ENCODE results near the gene FEZ2. TPM values are rescaled to one million over a fixed set of nuclear protein-coding genes. Genes with fewer than 3 reads are reported as not detected.

Gene FEZ2
- total and polyA plus RNA-seq, 2 experiments from 2014 or later: 28.0 to 32.9 TPM

DNA sequence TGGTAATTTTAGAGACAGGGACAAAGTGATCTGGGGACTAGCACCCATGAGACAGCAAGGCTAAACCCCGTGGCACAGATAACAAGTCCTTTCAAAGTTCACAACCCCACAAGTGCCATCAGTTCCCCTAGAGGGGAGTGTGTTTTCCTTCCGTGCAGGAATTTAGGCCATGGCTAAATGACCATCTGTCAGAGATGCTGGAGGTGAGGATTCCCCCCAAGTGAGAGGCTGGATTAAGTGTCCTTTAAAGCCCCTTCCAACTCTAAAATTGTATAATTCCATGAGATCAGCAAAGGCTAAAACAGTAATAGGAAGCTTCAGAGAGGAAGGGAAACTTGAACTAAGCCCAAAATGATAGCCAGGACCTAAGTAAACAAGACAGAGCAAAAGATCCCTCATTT lies 8.7 kb downstream of the FEZ2 start:
- Histone ChIP-seq H2AFZ (no peak overlapping the region), H3K4me3 (no peak overlapping the region), H4K20me1 (replicated peaks; ENCODE audit: insufficient read depth) (peaks cover 18% of the 10 kb centered on the region), H3K4me1 (ENCODE audit: insufficient read depth) (no peaks in the 10 kb centered on the region), H3K36me3 (ENCODE audit: insufficient read depth) (peaks cover 6% of the 10 kb centered on the region; the same call in 1 of the 2 replicates), H3K4me2 (no peak overlapping the region), H3F3A (replicated peaks; ENCODE audit: low read depth) (no peaks in the 10 kb centered on the region), H3K79me2 (replicated peaks; ENCODE audit: insufficient read depth) (peaks cover 45% of the 10 kb centered on the region), H3K9me2 (ENCODE audit: insufficient read depth) (no peaks in the 10 kb centered on the region), H3K27me3 (ENCODE audit: insufficient read depth) (no peaks in the 10 kb centered on the region), H3K27ac (ENCODE audit: low read depth) (no peak overlapping the region)
- H3K4me1 Mint-ChIP-seq: no peaks in the 10 kb centered on the region
- no peak overlapping the region for H3K27ac Mint-ChIP-seq
- no peaks in the 10 kb centered on the region for H3K9me3 Mint-ChIP-seq
- no peak for ATAC-seq
- TF ChIP-seq EZH2 (IDR thresholded peaks at IDR 0.05; ENCODE audit: low read depth, unreplicated experiment) (no peak), EZH2phosphoT487 (IDR thresholded peaks at IDR 0.05; ENCODE audit: unreplicated experiment) (no peak), STAT1 (IDR thresholded peaks at IDR 0.05; ENCODE audit: unreplicated experiment) (no peak), JUNB (IDR thresholded peaks at IDR 0.05; ENCODE audit: unreplicated experiment) (no peak), ZNF114 (CRISPR knock-in tag; IDR thresholded peaks at IDR 0.05) (no peak), CREB1 (CRISPR knock-in tag; IDR thresholded peaks at IDR 0.05; ENCODE audit: low read depth) (no peak)
- TF ChIP-seq, protein P1, sequence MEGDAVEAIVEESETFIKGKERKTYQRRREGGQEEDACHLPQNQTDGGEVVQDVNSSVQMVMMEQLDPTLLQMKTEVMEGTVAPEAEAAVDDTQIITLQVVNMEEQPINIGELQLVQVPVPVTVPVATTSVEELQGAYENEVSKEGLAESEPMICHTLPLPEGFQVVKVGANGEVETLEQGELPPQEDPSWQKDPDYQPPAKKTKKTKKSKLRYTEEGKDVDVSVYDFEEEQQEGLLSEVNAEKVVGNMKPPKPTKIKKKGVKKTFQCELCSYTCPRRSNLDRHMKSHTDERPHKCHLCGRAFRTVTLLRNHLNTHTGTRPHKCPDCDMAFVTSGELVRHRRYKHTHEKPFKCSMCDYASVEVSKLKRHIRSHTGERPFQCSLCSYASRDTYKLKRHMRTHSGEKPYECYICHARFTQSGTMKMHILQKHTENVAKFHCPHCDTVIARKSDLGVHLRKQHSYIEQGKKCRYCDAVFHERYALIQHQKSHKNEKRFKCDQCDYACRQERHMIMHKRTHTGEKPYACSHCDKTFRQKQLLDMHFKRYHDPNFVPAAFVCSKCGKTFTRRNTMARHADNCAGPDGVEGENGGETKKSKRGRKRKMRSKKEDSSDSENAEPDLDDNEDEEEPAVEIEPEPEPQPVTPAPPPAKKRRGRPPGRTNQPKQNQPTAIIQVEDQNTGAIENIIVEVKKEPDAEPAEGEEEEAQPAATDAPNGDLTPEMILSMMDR (conservative IDR thresholded peaks at IDR 0.05; ENCODE audit: low read depth in 2 of 2): no peak
- TF ChIP-seq, protein P2, sequence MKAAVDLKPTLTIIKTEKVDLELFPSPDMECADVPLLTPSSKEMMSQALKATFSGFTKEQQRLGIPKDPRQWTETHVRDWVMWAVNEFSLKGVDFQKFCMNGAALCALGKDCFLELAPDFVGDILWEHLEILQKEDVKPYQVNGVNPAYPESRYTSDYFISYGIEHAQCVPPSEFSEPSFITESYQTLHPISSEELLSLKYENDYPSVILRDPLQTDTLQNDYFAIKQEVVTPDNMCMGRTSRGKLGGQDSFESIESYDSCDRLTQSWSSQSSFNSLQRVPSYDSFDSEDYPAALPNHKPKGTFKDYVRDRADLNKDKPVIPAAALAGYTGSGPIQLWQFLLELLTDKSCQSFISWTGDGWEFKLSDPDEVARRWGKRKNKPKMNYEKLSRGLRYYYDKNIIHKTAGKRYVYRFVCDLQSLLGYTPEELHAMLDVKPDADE (IDR thresholded peaks at IDR 0.05): no peak
- no peak for DNase-seq (ENCODE audit: low spot score)
- no peak overlapping the region for H3K4me3 Mint-ChIP-seq
- H3K27me3 Mint-ChIP-seq (ENCODE audit: insufficient read depth, low read depth, poor library complexity): no peaks in the 10 kb centered on the region
- peaks cover 18% of the 10 kb centered on the region for H3K36me3 Mint-ChIP-seq (ENCODE audit: low read depth)

DNA sequence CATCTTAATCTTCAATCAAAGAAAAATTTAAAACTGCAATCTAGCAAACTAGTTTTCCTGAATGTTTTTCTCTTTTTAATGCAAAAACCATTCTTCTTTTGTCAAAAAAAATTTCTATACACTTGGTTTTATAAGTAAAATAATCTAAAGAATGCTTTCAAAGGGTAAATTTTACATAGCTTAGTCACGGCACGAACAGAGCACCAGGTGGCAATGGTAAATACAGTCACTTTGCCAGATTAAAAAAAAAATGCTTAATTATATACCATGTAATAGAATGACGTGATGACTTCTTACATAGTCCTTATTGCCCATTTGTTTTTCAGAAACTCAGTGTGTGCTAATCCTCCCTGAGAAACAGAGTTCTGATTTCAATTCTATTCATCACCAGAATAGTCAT lies 10.4 kb downstream of the FEZ2 start:
- DNase-seq (ENCODE audit: low spot score) (no peak), ATAC-seq (no peak)
- Mint-ChIP-seq H3K27me3 (ENCODE audit: insufficient read depth, low read depth, poor library complexity) (no peaks in the 10 kb centered on the region), H3K27ac (no peak overlapping the region), H3K36me3 (ENCODE audit: low read depth) (peaks cover 20% of the 10 kb centered on the region), H3K4me3 (no peak overlapping the region), H3K4me1 (no peaks in the 10 kb centered on the region), H3K9me3 (no peaks in the 10 kb centered on the region)
- H2AFZ ChIP-seq: no peak overlapping the region
- H4K20me1 ChIP-seq (replicated peaks; ENCODE audit: insufficient read depth): peaks cover 21% of the 10 kb centered on the region
- H3K27me3 ChIP-seq (ENCODE audit: insufficient read depth): no peaks in the 10 kb centered on the region
- H3K9me2 ChIP-seq (ENCODE audit: insufficient read depth): no peaks in the 10 kb centered on the region
- peaks cover 17% of the 10 kb centered on the region; the same call in 1 of the 2 replicates for H3K36me3 ChIP-seq (ENCODE audit: insufficient read depth)
- no peak overlapping the region for H3K27ac ChIP-seq (ENCODE audit: low read depth)
- H3F3A ChIP-seq (replicated peaks; ENCODE audit: low read depth): no peaks in the 10 kb centered on the region
- H3K4me1 ChIP-seq (ENCODE audit: insufficient read depth): no peaks in the 10 kb centered on the region
- no peak overlapping the region for H3K4me3 ChIP-seq
- no peak overlapping the region for H3K4me2 ChIP-seq
- peaks cover 34% of the 10 kb centered on the region for H3K79me2 ChIP-seq (replicated peaks; ENCODE audit: insufficient read depth)
- TF ChIP-seq, protein P1 (conservative IDR thresholded peaks at IDR 0.05; ENCODE audit: low read depth in 2 of 2): no peak
- TF ChIP-seq EZH2phosphoT487 (IDR thresholded peaks at IDR 0.05; ENCODE audit: unreplicated experiment): no peak
- TF ChIP-seq, protein P2 (IDR thresholded peaks at IDR 0.05): no peak
- TF ChIP-seq ZNF114 (CRISPR knock-in tag; IDR thresholded peaks at IDR 0.05): no peak
- TF ChIP-seq STAT1 (IDR thresholded peaks at IDR 0.05; ENCODE audit: unreplicated experiment): no peak
- no peak for TF ChIP-seq POLR2AphosphoS5 (IDR thresholded peaks at IDR 0.05; ENCODE audit: low read depth)
- TF ChIP-seq NANOG (IDR thresholded peaks at IDR 0.05; ENCODE audit: borderline replicate concordance): no peak
- TF ChIP-seq EZH2 (IDR thresholded peaks at IDR 0.05; ENCODE audit: low read depth, unreplicated experiment): no peak

All from GM23338 (cell line).